Fibroblast of lung (primary cell): ENCODE results near the gene FAP. TPM values are rescaled to one million over a fixed set of nuclear protein-coding genes. Genes with fewer than 3 reads are reported as not detected.

Source experiments
- DNase-seq, 2 donors: peaks; one replicate each; pipeline versions ENCODE4 v3.0.0 to v3.0.0-alpha.2; 2010; ENCODE audit warnings: low read depth in 2 of 2
- H2AFZ ChIP-seq: 2 replicates; pipeline ENCODE4 v1.5.1; 2012; ENCODE audit warnings: low read length, control low read depth, inconsistent platforms
- H3K27ac ChIP-seq: 2 replicates; pipeline ENCODE4 v1.5.1; 2011; ENCODE audit warnings: low read length, control low read depth; ENCODE audit not compliant: insufficient read depth
- H3K27me3 ChIP-seq: 2 replicates; pipeline ENCODE4 v1.5.1; 2011; ENCODE audit warnings: mild to moderate bottlenecking, low read length; ENCODE audit not compliant: control insufficient read depth, insufficient read depth
- H3K36me3 ChIP-seq: 2 replicates; pipeline ENCODE4 v1.5.1; 2011; ENCODE audit warnings: low read length; ENCODE audit not compliant: control insufficient read depth, insufficient read depth
- H3K4me1 ChIP-seq: 2 replicates; pipeline ENCODE4 v1.5.1; 2011; ENCODE audit warnings: low read length; ENCODE audit not compliant: control insufficient read depth, insufficient read depth; ENCODE audit errors: extremely low read depth
- H3K4me2 ChIP-seq: 2 replicates; pipeline ENCODE4 v1.5.1; 2011; ENCODE audit warnings: low read length, control low read depth; ENCODE audit not compliant: insufficient read depth; ENCODE audit errors: extremely low read depth
- H3K4me3 ChIP-seq, 4 experiments: fragments of 200-600 bp in 1 of 4; sonication (generic) in 1 of 4; replicated peaks in 1 of 4; 2 replicates each; pipeline ENCODE4 v1.5.1; 2011 to 2016; ENCODE audit warnings: low read length in 4 of 4, low read depth in 3 of 4, mild to moderate bottlenecking in 3 of 4, control low read depth in 2 of 4, inconsistent platforms in 1 of 4, mixed read lengths in 1 of 4; ENCODE audit not compliant: insufficient read depth in 1 of 4; ENCODE audit errors: control extremely low read depth in 1 of 4
- H3K79me2 ChIP-seq: 2 replicates; pipeline ENCODE4 v1.5.1; 2012; ENCODE audit warnings: mild to moderate bottlenecking, low read length, inconsistent platforms; ENCODE audit not compliant: control insufficient read depth, insufficient read depth
- H3K9ac ChIP-seq: 2 replicates; pipeline ENCODE4 v1.5.1; 2011; ENCODE audit warnings: mild to moderate bottlenecking, low read length, control low read depth; ENCODE audit not compliant: insufficient read depth
- H3K9me3 ChIP-seq: 2 replicates; pipeline ENCODE4 v1.5.1; 2012; ENCODE audit warnings: low read depth, low read length; ENCODE audit not compliant: control insufficient read depth, insufficient read depth
- H4K20me1 ChIP-seq: 2 replicates; pipeline ENCODE4 v1.5.1; 2011; ENCODE audit warnings: low read length; ENCODE audit not compliant: control insufficient read depth, insufficient read depth; ENCODE audit errors: extremely low read depth
- CTCF ChIP-seq, 2 donors: IDR thresholded peaks in 1 of 2; conservative IDR thresholded peaks in 1 of 2; 1 replicate in 1 of 2; 2 replicates in 1 of 2; pipeline ENCODE4 v1.5.1; 2011 to 2012; ENCODE audit warnings: low read length in 2 of 2, control low read depth in 1 of 2, inconsistent platforms in 1 of 2, low read depth in 1 of 2, mild to moderate bottlenecking in 1 of 2
- EZH2 ChIP-seq: IDR thresholded peaks from 2 replicates; pipeline ENCODE4 v1.5.1; 2012; ENCODE audit warnings: low read length, control low read depth, mild to moderate bottlenecking; ENCODE audit errors: missing control alignments
- polyA plus RNA-seq, 2 donors: library from polyadenylated mRNA; depleted of rRNA in 1 of 2; stranded (reverse) in 1 of 2; unstranded in 1 of 2; fragments of >200 nt; gene quantifications; 2 replicates each; pipeline ENCODE4 v1.2.1, GENCODE V29; 2011 to 2012; ENCODE audit warnings: missing spikeins in 1 of 2
- total RNA-seq: library from RNA; depleted of rRNA; stranded (reverse); fragments of >200 nt; gene quantifications from 2 replicates; pipeline ENCODE4 v1.2.1, GENCODE V29; 2014

Gene FAP
- total and polyA plus RNA-seq, 2 donors (not counting 1 experiment from before 2014, with no cell fraction given): 96.1 to 140 TPM

- no peak for TF ChIP-seq EZH2
- no peak overlapping the region for H3K4me3 ChIP-seq
- no peak for DNase-seq
- no peaks in the 10 kb centered on the region for H3K9me3 ChIP-seq
- no peaks in the 10 kb centered on the region for H3K36me3 ChIP-seq
- no peak overlapping the region for H3K27ac ChIP-seq
- H3K4me2 ChIP-seq: no peak overlapping the region
- H3K79me2 ChIP-seq: no peaks in the 10 kb centered on the region
- no peaks in the 10 kb centered on the region for H4K20me1 ChIP-seq
- H3K27me3 ChIP-seq: no peaks in the 10 kb centered on the region
- H2AFZ ChIP-seq: no peak overlapping the region
- no peaks in the 10 kb centered on the region for H3K4me1 ChIP-seq
- H3K9ac ChIP-seq: no peak overlapping the region
These were observed 37.4 kb upstream of the FAP start for GRCh38 chr2:162280654-162281053.

- Histone ChIP-seq H4K20me1 (no peaks in the 10 kb centered on the region), H3K36me3 (no peaks in the 10 kb centered on the region), H3K79me2 (no peaks in the 10 kb centered on the region), H3K27me3 (no peaks in the 10 kb centered on the region), H2AFZ (no peak overlapping the region), H3K27ac (no peak overlapping the region), H3K9ac (no peak overlapping the region), H3K4me2 (no peak overlapping the region), H3K4me1 (no peaks in the 10 kb centered on the region), H3K9me3 (no peaks in the 10 kb centered on the region), H3K4me3 (no peak overlapping the region)
- no peak for TF ChIP-seq EZH2
- no peak for DNase-seq
These were observed 34.1 kb upstream of the FAP start for GRCh38 chr2:162277381-162277780.

GRCh38 chr2:162267996-162268395, 24.8 kb upstream of the FAP start:
- Histone ChIP-seq H3K27ac (no peak overlapping the region), H2AFZ (no peak overlapping the region), H3K36me3 (no peaks in the 10 kb centered on the region), H4K20me1 (no peaks in the 10 kb centered on the region), H3K27me3 (no peaks in the 10 kb centered on the region), H3K4me1 (no peaks in the 10 kb centered on the region), H3K4me2 (no peak overlapping the region), H3K79me2 (no peaks in the 10 kb centered on the region), H3K4me3 (no peak overlapping the region), H3K9me3 (no peaks in the 10 kb centered on the region), H3K9ac (no peak overlapping the region)
- TF ChIP-seq CTCF (conservative IDR thresholded peaks at IDR 0.05 in 1 of 2, IDR thresholded peaks at IDR 0.05 in 1 of 2; ENCODE audit: low read depth in 1 of 2, low read length in 2 of 2) (no peak), EZH2 (no peak)
- no peak for DNase-seq

GRCh38 chr2:162267496-162267895, 24.3 kb upstream of the FAP start:
- Histone ChIP-seq H3K79me2 (no peaks in the 10 kb centered on the region), H3K27ac (no peak overlapping the region), H3K4me1 (no peaks in the 10 kb centered on the region), H3K4me3 (no peak overlapping the region), H2AFZ (no peak overlapping the region), H3K9me3 (no peaks in the 10 kb centered on the region), H4K20me1 (no peaks in the 10 kb centered on the region), H3K9ac (no peak overlapping the region), H3K36me3 (no peaks in the 10 kb centered on the region), H3K4me2 (no peak overlapping the region), H3K27me3 (no peaks in the 10 kb centered on the region)
- no peak for DNase-seq
- TF ChIP-seq EZH2: no peak
- no peak for TF ChIP-seq CTCF (conservative IDR thresholded peaks at IDR 0.05 in 1 of 2, IDR thresholded peaks at IDR 0.05 in 1 of 2; ENCODE audit: low read depth in 1 of 2, low read length in 2 of 2)
